K562 (cell line): ENCODE data around the gene CWC22. TPM values are rescaled to one million over a fixed set of nuclear protein-coding genes. Genes with fewer than 3 reads are reported as not detected.

Experiments used
- ATAC-seq: fragments of 200-7000 bp; cut with Tn5 transposase; 3 replicates; pipeline ENCODE4 v1.9.1; 2020; ENCODE audit warnings: moderate library complexity
- BruUV-seq: library from RNA; stranded (reverse); fragments of 400-500 nt; replicated peaks from 2 replicates; lab custom pipeline; 2021; lab: Mats Ljungman, UMichigan
- CTCF ChIA-PET: fragments of 300-600 bp; formaldehyde crosslinking; extraction: SDS; loops from one replicate; lab custom pipeline; 2021; ENCODE audit warnings: low intra/inter-chr PET ratio; lab: Yijun Ruan, JAX
- POLR2A ChIA-PET: fragments of 300-600, 350-650 bp; sonication (Branson Sonifier 250); formaldehyde crosslinking; extraction: SDS; loops from one replicate; lab custom pipeline; 2021; ENCODE audit warnings: antibody characterized with exemption, inconsistent platforms; lab: Yijun Ruan, JAX
- DNase-seq, 4 experiments: peaks; one replicate each; pipeline versions ENCODE4 v3.0.0 to v3.0.0-alpha.2; 2011 to 2018; ENCODE audit warnings: low spot score in 3 of 4, mixed read lengths in 3 of 4; ENCODE audit errors: extremely low read depth in 1 of 4
- FAIRE-seq: peaks from 2 replicates; lab custom pipeline; 2011; peaks lifted over from hg19 to GRCh38; lab: Jason Lieb, UNC
- H2AFZ ChIP-seq: 2 replicates; pipeline ENCODE4 v1.6.0; 2011; ENCODE audit warnings: low read depth, low read length, control low read depth, inconsistent platforms
- H3K27ac ChIP-seq: fragments of 200-600 bp; 3 replicates; pipeline ENCODE4 v1.8.0; 2011; ENCODE audit warnings: low read depth, mild to moderate bottlenecking, control low read depth, inconsistent platforms, low read length, moderate library complexity, mixed read lengths; ENCODE audit errors: extremely low read depth
- H3K27me3 ChIP-seq, 2 experiments: fragments of 300-600 bp in 1 of 2; 2 replicates in 1 of 2; 3 replicates in 1 of 2; pipeline versions ENCODE4 v1.6.0 to v1.8.0; 2011; ENCODE audit warnings: inconsistent platforms in 2 of 2, low read length in 2 of 2, mild to moderate bottlenecking in 1 of 2, mixed read lengths in 1 of 2, moderate library complexity in 1 of 2; ENCODE audit not compliant: control insufficient read depth in 2 of 2, insufficient read depth in 2 of 2
- H3K36me3 ChIP-seq: fragments of 300-600 bp; 3 replicates; pipeline ENCODE4 v1.8.0; 2011; ENCODE audit warnings: mild to moderate bottlenecking, low read length, inconsistent platforms; ENCODE audit not compliant: control insufficient read depth, insufficient read depth
- H3K4me1 ChIP-seq, 2 experiments: fragments of 200-600 bp in 1 of 2; replicated peaks in 1 of 2; 2 replicates in 1 of 2; 3 replicates in 1 of 2; pipeline versions ENCODE4 v1.5.1 to v1.8.0; 2011; ENCODE audit warnings: inconsistent platforms in 2 of 2, low read length in 2 of 2, mild to moderate bottlenecking in 1 of 2, mixed read lengths in 1 of 2, moderate library complexity in 1 of 2; ENCODE audit not compliant: control insufficient read depth in 2 of 2, insufficient read depth in 2 of 2
- H3K4me2 ChIP-seq: 2 replicates; pipeline ENCODE4 v1.6.1; 2011; ENCODE audit warnings: low read length, control low read depth, inconsistent platforms, mixed read lengths; ENCODE audit not compliant: insufficient read depth
- H3K4me3 ChIP-seq: fragments of 200-600 bp; sonication (generic), shearing (Covaris generic); 2 replicates; pipeline ENCODE4 v1.5.1; 2016; ENCODE audit warnings: control low read depth, inconsistent platforms
- H3K79me2 ChIP-seq: fragments of 200-600 bp; 3 replicates; pipeline ENCODE4 v1.8.0; 2011; ENCODE audit warnings: low read length, inconsistent platforms; ENCODE audit not compliant: control insufficient read depth, insufficient read depth
- H3K9ac ChIP-seq, 2 experiments: 2 replicates each; pipeline versions ENCODE4 v1.6.0 to v1.6.1; 2011; ENCODE audit warnings: low read depth in 2 of 2, low read length in 2 of 2, control low read depth in 1 of 2, inconsistent platforms in 1 of 2, mild to moderate bottlenecking in 1 of 2, mixed read lengths in 1 of 2; ENCODE audit not compliant: insufficient read depth in 1 of 2
- H3K9me1 ChIP-seq: one replicate; pipeline ENCODE4 v1.6.0; 2011; ENCODE audit warnings: inconsistent platforms, mild to moderate bottlenecking, low read length, moderate library complexity; ENCODE audit not compliant: control insufficient read depth, insufficient read depth
- H3K9me3 ChIP-seq: replicated peaks from 2 replicates; pipeline ENCODE4 v1.5.1; 2011; ENCODE audit warnings: low read depth, low read length, inconsistent platforms; ENCODE audit not compliant: control insufficient read depth, insufficient read depth
- H4K20me1 ChIP-seq: replicated peaks from 2 replicates; pipeline ENCODE4 v1.6.1; 2011; ENCODE audit warnings: low read length, inconsistent platforms, mixed read lengths; ENCODE audit not compliant: control insufficient read depth, insufficient read depth
- ADNP ChIP-seq: fragments of 200-800 bp; sonication (Bioruptor generic); IDR thresholded peaks from 2 replicates; pipeline ENCODE4 v1.6.1; 2016; ENCODE audit warnings: missing genetic modification characterization, missing compliant biosample characterization
- BRD4 ChIP-seq: fragments of 200-600 bp; sonication (generic); IDR thresholded peaks from 2 replicates; pipeline ENCODE4 v1.6.1; 2017; ENCODE audit warnings: inconsistent platforms
- NRF1 ChIP-seq, 2 experiments: fragments of 450-650 bp; IDR thresholded peaks in 1 of 2; conservative IDR thresholded peaks in 1 of 2; 2 replicates each; pipeline ENCODE4 v1.6.1; 2014; ENCODE audit warnings: mild to moderate bottlenecking in 2 of 2
- PYGO2 ChIP-seq: fragments of 450-650 bp; IDR thresholded peaks from 2 replicates; pipeline ENCODE4 v1.6.1; 2016; ENCODE audit warnings: mild to moderate bottlenecking, missing genetic modification characterization, moderate library complexity, missing compliant biosample characterization
- RB1 ChIP-seq: fragments of 450-650 bp; IDR thresholded peaks from 2 replicates; pipeline ENCODE4 v1.6.1; 2017; ENCODE audit warnings: low read depth, mild to moderate bottlenecking
- RBBP5 ChIP-seq: fragments of 200-600 bp; sonication (generic); IDR thresholded peaks from 2 replicates; pipeline ENCODE4 v1.6.1; 2012; ENCODE audit warnings: borderline replicate concordance, mild to moderate bottlenecking, low read length, control low read depth, inconsistent platforms; ENCODE audit not compliant: insufficient read depth, poor library complexity, severe bottlenecking
- RHOXF2B ChIP-seq: fragments of 250-450 bp; sonication (Bioruptor Pico); conservative IDR thresholded peaks from 2 replicates; pipeline ENCODE4 v1.5.1; 2021
- SIN3A ChIP-seq, 2 experiments: fragments of 150-350 bp in 1 of 2; IDR thresholded peaks; 2 replicates each; pipeline ENCODE4 v1.6.1; 2011 to 2016; ENCODE audit warnings: borderline replicate concordance in 2 of 2, low read depth in 2 of 2, low read length in 2 of 2, mild to moderate bottlenecking in 2 of 2, moderate library complexity in 2 of 2; ENCODE audit not compliant: control insufficient read depth in 1 of 2
- SLC30A9 ChIP-seq: fragments of 250-450 bp; sonication (Bioruptor Pico); IDR thresholded peaks from 2 replicates; pipeline ENCODE4 v1.8.0; 2022; ENCODE audit warnings: mild to moderate bottlenecking, moderate library complexity
- SOX6 ChIP-seq: fragments of 450-650 bp; IDR thresholded peaks from 2 replicates; pipeline ENCODE4 v1.6.1; 2014; ENCODE audit warnings: mild to moderate bottlenecking
- SP1 ChIP-seq: sonication (generic); formaldehyde crosslinking; IDR thresholded peaks from 2 replicates; pipeline ENCODE4 v1.8.1; 2022; ENCODE audit warnings: mild to moderate bottlenecking, missing genetic modification reagents
- ZKSCAN8 ChIP-seq: fragments of 200-800 bp; sonication (Bioruptor generic); IDR thresholded peaks from 2 replicates; pipeline ENCODE4 v1.6.1; 2016; ENCODE audit warnings: missing genetic modification characterization, missing compliant biosample characterization
- ZNF23 ChIP-seq: fragments of 250-450 bp; sonication (Bioruptor Pico); IDR thresholded peaks from 2 replicates; pipeline ENCODE4 v1.4.0; 2020; ENCODE audit warnings: mild to moderate bottlenecking
- ZNF24 ChIP-seq: fragments of 450-650 bp; IDR thresholded peaks from 2 replicates; pipeline ENCODE4 v1.6.1; 2016
- ZNF274 ChIP-seq: IDR thresholded peaks from 2 replicates; pipeline ENCODE4 v1.6.1; 2011; ENCODE audit warnings: low read depth, mild to moderate bottlenecking, low read length, moderate library complexity, borderline replicate concordance
- ZNF282 ChIP-seq: sonication (generic); formaldehyde crosslinking; IDR thresholded peaks from 2 replicates; pipeline ENCODE4 v1.8.1; 2023; ENCODE audit warnings: missing genetic modification reagents
- WGBS: fragments of 100-300 bp; shearing (Covaris generic); methylation state at CpG from one replicate; pipeline ENCODE4 v1.1.6; 2016; ENCODE audit warnings: low coverage, mixed read lengths; ENCODE audit not compliant: insufficient coverage; ENCODE audit errors: missing lambda C conversion rate; 5-methylcytosine and 5-hydroxymethylcytosine counted together
- in situ Hi-C: fragments of 300-500 bp; cut with MboI; formaldehyde crosslinking; loops from 4 replicates; pipeline ENCODE4 v1.15.0; 2018; ENCODE audit warnings: inconsistent platforms, mixed read lengths
- intact Hi-C: fragments of 100-400 bp; cut with micrococcal nuclease; formaldehyde crosslinking; loops from 2 replicates; pipeline ENCODE4 v1.14.2; 2022
- polyA plus RNA-seq, 8 experiments: library from polyadenylated mRNA; depleted of rRNA in 4 of 8; stranded (reverse) in 5 of 8; unstranded in 3 of 8; fragments of >200 nt; fragmentation: Nextera tagmentation in 2 of 8; fragmentation: Illumina TruSeq in 1 of 8; extraction: Ambion mirVana in 2 of 8; extraction: Trizol in 1 of 8; gene quantifications; 2 replicates each; pipeline versions ENCODE4 v1.2.1 to v1.2.3, GENCODE V29; 2011 to 2014; ENCODE audit warnings: inconsistent platforms in 1 of 8, missing spikeins in 1 of 8
- total RNA-seq, 7 experiments: library from RNA; depleted of rRNA in 6 of 7; stranded (reverse); fragments of >200 nt in 6 of 7; fragmentation: Illumina TruSeq in 2 of 7; extraction: Trizol in 2 of 7; gene quantifications; 2 replicates each; pipeline versions ENCODE4 v1.2.1 to v1.2.3, GENCODE V29; 2011 to 2021; ENCODE audit warnings: low replicate concordance in 1 of 7

The CWC22 gene
- total and polyA plus RNA-seq, 9 of the 15 experiments (the other 6 are each of a cell fraction or from before 2014, with no cell fraction given) = 14.5 to 54.2 (median 36.7) TPM

GRCh38 chr2:179910735-179911113, 96.4 kb downstream of the CWC22 start:
- Histone ChIP-seq H3K27me3 (no peaks in the 10 kb centered on the region), H3K36me3 (no peaks in the 10 kb centered on the region), H3K9me1 (no peaks in the 10 kb centered on the region), H3K9ac (no peak overlapping the region), H3K4me3 (no peak overlapping the region), H3K27ac (no peak overlapping the region), H3K4me1 (no peaks in the 10 kb centered on the region), H3K9me3 (no peaks in the 10 kb centered on the region), H3K4me2 (no peak overlapping the region), H4K20me1 (no peaks in the 10 kb centered on the region), H3K79me2 (no peaks in the 10 kb centered on the region), H2AFZ (no peak overlapping the region)
- no TSS peak for BruUV-seq
- FAIRE-seq (no peak), DNase-seq (no peak), ATAC-seq (no peak)
- TF ChIP-seq SLC30A9 (CRISPR knock-in tag) (no peak), SOX6 (no peak), BRD4 (no peak), RHOXF2B (no peak), ZNF24 (no peak), ZNF282 (no peak), ZNF23 (no peak), ZKSCAN8 (CRISPR knock-in tag) (no peak), PYGO2 (tag) (no peak), NRF1 (conservative IDR thresholded peaks at IDR 0.05 in 1 of 2, IDR thresholded peaks at IDR 0.05 in 1 of 2) (no peak), RBBP5 (no peak), ZNF274 (no peak), SP1 (CRISPR knock-in tag) (no peak), SIN3A (IDR thresholded peaks at IDR 0.05; ENCODE audit: borderline replicate concordance in 2 of 2, control insufficient read depth in 1 of 2, low read depth in 2 of 2, low read length in 2 of 2) (no peak), ADNP (tag) (no peak), RB1 (no peak)
- in situ Hi-C loops (no loop called here), intact Hi-C loops (no loop called here)
- 0% methylated on average over 3 of the region's 3 CpGs for WGBS
- ChIA-PET POLR2A (interaction anchor here (0.5 to 1.5 kb wide), 4 partner anchors 9 to 1048 kb away, joined by 3 to 5 read pairs (median 4); no protein-coding TSS in a partner anchor), CTCF (no interaction called here)
